ENCODE data around the gene TRUB1. TPM values are rescaled to one million over a fixed set of nuclear protein-coding genes. Genes with fewer than 3 reads are reported as not detected.

Gene TRUB1
- total and polyA plus RNA-seq, 2 of the 4 experiments (the other 2 are of a cell fraction): 9.1 to 17.9 TPM

GRCh38 chr10:114906981-114907380 lies 31.0 kb upstream of the TRUB1 start:
- dilution Hi-C loops (cut with HindIII; ENCODE audit: low sequenced_read_pairs, unreplicated experiment): no loop called here
- ChIA-PET POLR2A (ENCODE audit: unreplicated experiment) (no interaction called here), CTCF (no interaction called here)
- Histone ChIP-seq H3K4ac (ENCODE audit: low read depth, low read length) (no peak overlapping the region), H2BK15ac (ENCODE audit: low read depth, low read length) (no peak overlapping the region), H3K36me3 (ENCODE audit: control insufficient read depth, insufficient read depth, low read length) (no peaks in the 10 kb centered on the region), H2AK5ac (ENCODE audit: low read depth, low read length) (no peak overlapping the region), H3K56ac (ENCODE audit: extremely low read depth, insufficient read depth, low read length) (no peak overlapping the region), H3K18ac (ENCODE audit: low read depth, low read length) (no peak overlapping the region), H3K27ac (ENCODE audit: insufficient read depth, low read length) (no peak overlapping the region), H4K91ac (ENCODE audit: insufficient read depth, low read depth, low read length) (no peak overlapping the region), H2BK5ac (ENCODE audit: low read depth, low read length, poor library complexity, severe bottlenecking) (no peak overlapping the region), H3K27me3 (ENCODE audit: control insufficient read depth, insufficient read depth, low read length) (peaks cover 8% of the 10 kb centered on the region), H3K23ac (ENCODE audit: low read depth, low read length) (no peak overlapping the region), H2BK120ac (ENCODE audit: low read depth, low read length) (no peak overlapping the region), H3K79me1 (ENCODE audit: low read depth in 1 of 2, low read length in 2 of 2) (no peaks in the 10 kb centered on the region), H3K9ac (ENCODE audit: low read depth, low read length) (no peak overlapping the region), H3K9me1 (ENCODE audit: insufficient read depth, low read length) (no peaks in the 10 kb centered on the region), H2BK20ac (ENCODE audit: low read depth, low read length) (no peak overlapping the region), H3K4me3 (ENCODE audit: insufficient read depth, low read depth, low read length) (no peak overlapping the region), H3K9me3 (ENCODE audit: control insufficient read depth, insufficient read depth, low read length) (no peaks in the 10 kb centered on the region), H4K8ac (ENCODE audit: low read depth in 2 of 2, low read length in 2 of 2) (no peak overlapping the region), H3K4me2 (ENCODE audit: low read depth, low read length) (no peak overlapping the region), H3K4me1 (ENCODE audit: control insufficient read depth, insufficient read depth, low read length) (no peaks in the 10 kb centered on the region; the same call in 1 of the 2 replicates), H2AK9ac (replicated peaks; ENCODE audit: low read depth, low read length, poor library complexity) (no peak overlapping the region), H3K14ac (replicated peaks; ENCODE audit: low read depth, low read length) (no peak overlapping the region), H4K5ac (ENCODE audit: low read depth, low read length) (no peak overlapping the region), H2AFZ (replicated peaks; ENCODE audit: low read length, poor library complexity) (no peak overlapping the region), H4K20me1 (ENCODE audit: insufficient read depth, low read length) (no peaks in the 10 kb centered on the region)
- in situ Hi-C loops (cut with MboI; ENCODE audit: low sequenced_read_pairs): no loop called here
- intact Hi-C loops (cut with micrococcal nuclease): no loop called here
- ATAC-seq (ENCODE audit: low read depth) (no peak), DNase-seq (no peak)
- WGBS, 2 experiments (ENCODE audit: extremely low coverage in 2 of 2, insufficient read length in 1 of 2): no CpG with 5 or more reads among the region's 3 CpGs
- no TSS peak for BruUV-seq (replicated peaks)
- no peak for TF ChIP-seq ELK1 (IDR thresholded peaks at IDR 0.05; ENCODE audit: borderline replicate concordance, low read depth, low read length)
- TF ChIP-seq FOS (IDR thresholded peaks at IDR 0.05; ENCODE audit: low read depth, low read length): no peak
- TF ChIP-seq RCOR1 (IDR thresholded peaks at IDR 0.05; ENCODE audit: insufficient replicate concordance, low read length): no peak
- TF ChIP-seq RAD21 (IDR thresholded peaks at IDR 0.05; ENCODE audit: low read length): no peak
